HUES64 (cell line): ENCODE results near the gene ZNF35.
"Not testable (repeated sequence)": the region's sequence is repeated elsewhere in the genome, so short reads cannot be mapped to it uniquely, and the experiment has no call there.

Experiments
- H3K27ac ChIP-seq: 2 replicates; pipeline ENCODE4 v1.7.0; 2013; ENCODE audit warnings: low read depth, low read length, inconsistent platforms
- H3K27me3 ChIP-seq: 2 replicates; pipeline ENCODE4 v1.6.1; 2013; ENCODE audit warnings: mild to moderate bottlenecking, low read length; ENCODE audit not compliant: insufficient read depth
- H3K36me3 ChIP-seq: 2 replicates; pipeline ENCODE4 v1.6.1; 2013; ENCODE audit warnings: mild to moderate bottlenecking, low read length; ENCODE audit not compliant: insufficient read depth
- H3K4me1 ChIP-seq: 2 replicates; pipeline ENCODE4 v1.6.1; 2013; ENCODE audit warnings: mild to moderate bottlenecking, low read length, moderate library complexity; ENCODE audit not compliant: insufficient read depth
- H3K4me3 ChIP-seq: 2 replicates; pipeline ENCODE4 v1.5.1; 2013; ENCODE audit warnings: mild to moderate bottlenecking, low read length, moderate library complexity
- H3K9ac ChIP-seq: 2 replicates; pipeline ENCODE4 v1.6.1; 2013; ENCODE audit warnings: mild to moderate bottlenecking, low read depth, low read length
- H3K9me3 ChIP-seq: 2 replicates; pipeline ENCODE4 v1.6.1; 2013; ENCODE audit warnings: low read depth, low read length; ENCODE audit not compliant: insufficient read depth
- WGBS: fragments of 150-250, 120-280 bp; methylation state at CpG from one replicate; pipeline ENCODE4 v1.1.7; 2013; ENCODE audit warnings: missing lambda C conversion rate; 5-methylcytosine and 5-hydroxymethylcytosine counted together

ZNF35 gene

GRCh38 chr3:44659015-44659414 is 10.5 kb downstream of the ZNF35 start:
- no peak overlapping the region for H3K4me3 ChIP-seq
- no peaks in the 10 kb centered on the region for H3K27me3 ChIP-seq
- 96% methylated on average over 7 of the region's 7 CpGs for WGBS
- no peaks in the 10 kb centered on the region for H3K4me1 ChIP-seq
- peaks cover 18% of the 10 kb centered on the region; the same call in 1 of the 2 replicates for H3K9me3 ChIP-seq
- no peak overlapping the region for H3K27ac ChIP-seq
- H3K36me3 ChIP-seq: peaks cover 80% of the 10 kb centered on the region
- H3K9ac ChIP-seq: no peak overlapping the region

GRCh38 chr3:44659434-44659833 is 10.9 kb downstream of the ZNF35 start:
- Histone ChIP-seq H3K4me3 (no peak overlapping the region), H3K36me3 (peaks cover 76% of the 10 kb centered on the region)
- 95% methylated on average over 6 of the region's 6 CpGs for WGBS

GRCh38 chr3:44661189-44661588 is 12.7 kb downstream of the ZNF35 start:
- H3K4me1 ChIP-seq: no peaks in the 10 kb centered on the region
- peaks cover 18% of the 10 kb centered on the region; the same call in 1 of the 2 replicates for H3K9me3 ChIP-seq
- H3K4me3 ChIP-seq: no peak overlapping the region
- no peaks in the 10 kb centered on the region for H3K27me3 ChIP-seq
- peaks cover 59% of the 10 kb centered on the region for H3K36me3 ChIP-seq
- H3K27ac ChIP-seq: no peak overlapping the region
- no peak overlapping the region for H3K9ac ChIP-seq
- 93% methylated on average over 2 of the region's 2 CpGs for WGBS

More at GRCh38 chr3:44659434-44659833, 10.9 kb downstream of the ZNF35 start:
- H3K9ac ChIP-seq: no peak overlapping the region
- no peaks in the 10 kb centered on the region for H3K27me3 ChIP-seq
- peaks cover 18% of the 10 kb centered on the region; the same call in 1 of the 2 replicates for H3K9me3 ChIP-seq
- no peak overlapping the region for H3K27ac ChIP-seq
- H3K4me1 ChIP-seq: no peaks in the 10 kb centered on the region

DNA sequence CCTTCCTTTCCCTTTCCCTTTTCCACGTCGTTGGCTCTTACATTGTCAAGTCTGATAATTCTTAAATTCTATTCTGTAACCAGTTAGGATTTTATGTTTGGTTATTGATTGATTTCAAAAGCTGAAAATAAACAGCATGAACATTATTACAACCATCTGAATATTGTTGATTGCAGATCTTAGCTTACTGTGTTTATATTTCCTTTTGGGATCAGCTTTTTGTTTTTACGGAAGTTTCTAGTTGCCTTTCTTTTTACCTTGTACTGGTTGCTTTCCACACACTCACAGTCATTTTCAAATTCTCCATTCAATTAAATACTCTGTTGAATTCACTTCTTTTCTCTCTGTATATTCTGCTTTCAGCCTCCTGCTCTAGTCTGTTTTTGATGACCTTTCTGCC is 16.6 kb downstream of the ZNF35 start:
- Histone ChIP-seq H3K4me3 (no peak overlapping the region), H3K4me1 (no peaks in the 10 kb centered on the region), H3K9me3 (no peaks in the 10 kb centered on the region), H3K27me3 (no peaks in the 10 kb centered on the region), H3K27ac (no peak overlapping the region), H3K36me3 (peaks cover 19% of the 10 kb centered on the region), H3K9ac (no peak overlapping the region)
- 96% methylated on average over 1 of the region's 3 CpGs for WGBS

DNA sequence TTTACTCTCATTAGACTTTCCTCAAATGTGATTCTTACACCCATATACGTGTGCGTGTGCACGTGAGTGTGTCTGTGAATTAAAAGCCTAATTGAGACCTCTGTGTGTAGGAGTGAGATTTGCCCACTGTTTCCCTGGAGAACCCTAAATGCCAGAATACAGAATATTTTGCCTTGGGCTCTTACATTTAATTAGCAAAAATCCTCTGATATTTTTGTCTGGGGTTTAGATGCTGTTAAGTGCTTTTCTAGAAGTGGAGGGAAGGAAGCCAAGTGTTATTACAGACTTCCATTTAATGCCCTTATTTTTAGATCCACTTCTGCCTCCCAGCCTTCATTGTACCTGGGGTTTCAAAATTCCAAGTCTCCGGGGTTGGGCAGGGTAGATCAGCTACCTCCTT is 17.8 kb downstream of the ZNF35 start:
- 86% methylated on average over 4 of the region's 4 CpGs for WGBS
- no peaks in the 10 kb centered on the region for H3K27me3 ChIP-seq
- no peak overlapping the region for H3K4me3 ChIP-seq
- H3K36me3 ChIP-seq: peaks cover 7% of the 10 kb centered on the region
- H3K9ac ChIP-seq: no peak overlapping the region
- no peaks in the 10 kb centered on the region for H3K9me3 ChIP-seq
- no peak overlapping the region for H3K27ac ChIP-seq
- no peaks in the 10 kb centered on the region for H3K4me1 ChIP-seq

DNA sequence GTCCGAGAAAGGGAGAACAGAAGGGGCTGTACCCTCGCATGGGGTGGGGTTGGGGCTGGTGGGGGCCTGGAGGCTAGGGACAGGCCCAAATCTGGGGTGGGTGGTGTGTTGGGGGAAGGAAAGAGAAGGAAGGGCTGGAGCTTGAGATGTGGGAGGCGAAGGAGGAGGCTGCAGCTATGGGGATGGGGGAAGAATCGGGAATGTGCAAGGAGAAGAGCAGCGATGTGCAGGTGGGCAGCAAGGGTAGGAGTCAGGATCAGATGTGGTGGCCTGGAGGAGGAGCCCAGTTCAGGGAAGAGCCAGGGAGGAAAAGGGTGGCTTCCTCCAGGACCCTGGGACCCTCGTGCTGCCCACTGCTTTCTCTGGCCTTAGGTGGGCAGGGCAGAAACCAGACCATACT is 21.2 kb downstream of the ZNF35 start:
- H3K4me3 ChIP-seq: no peak overlapping the region
- no peaks in the 10 kb centered on the region for H3K36me3 ChIP-seq
- no peak overlapping the region for H3K9ac ChIP-seq
- no peaks in the 10 kb centered on the region for H3K27me3 ChIP-seq
- no peaks in the 10 kb centered on the region for H3K9me3 ChIP-seq
- WGBS: 94% methylated on average over 6 of the region's 6 CpGs
- H3K4me1 ChIP-seq: no peaks in the 10 kb centered on the region
- no peak overlapping the region for H3K27ac ChIP-seq

DNA sequence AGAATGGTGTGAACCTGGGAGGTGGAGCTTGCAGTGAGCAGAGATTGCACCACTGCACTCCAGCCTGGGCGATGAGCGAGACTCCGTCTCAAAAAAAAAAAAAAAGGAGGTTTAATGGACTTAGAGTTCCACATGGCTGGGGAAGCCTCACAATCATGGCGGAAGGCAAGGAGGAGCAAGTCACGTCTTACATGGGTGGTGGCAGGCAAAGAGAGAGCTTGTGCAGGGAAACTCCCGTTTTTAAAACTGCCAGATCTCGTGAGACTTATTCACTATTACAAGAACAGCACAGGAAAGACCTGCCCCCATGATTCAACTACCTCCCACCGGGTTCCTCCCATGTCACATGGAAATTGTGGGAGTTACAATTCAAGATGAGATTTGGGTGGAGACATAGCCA is 24.9 kb downstream of the ZNF35 start:
- H3K4me3 ChIP-seq, H3K4me1 ChIP-seq, H3K9me3 ChIP-seq, H3K36me3 ChIP-seq, H3K27ac ChIP-seq, H3K27me3 ChIP-seq, H3K9ac ChIP-seq: not testable (repeated sequence)
- 91% methylated on average over 7 of the region's 8 CpGs for WGBS

DNA sequence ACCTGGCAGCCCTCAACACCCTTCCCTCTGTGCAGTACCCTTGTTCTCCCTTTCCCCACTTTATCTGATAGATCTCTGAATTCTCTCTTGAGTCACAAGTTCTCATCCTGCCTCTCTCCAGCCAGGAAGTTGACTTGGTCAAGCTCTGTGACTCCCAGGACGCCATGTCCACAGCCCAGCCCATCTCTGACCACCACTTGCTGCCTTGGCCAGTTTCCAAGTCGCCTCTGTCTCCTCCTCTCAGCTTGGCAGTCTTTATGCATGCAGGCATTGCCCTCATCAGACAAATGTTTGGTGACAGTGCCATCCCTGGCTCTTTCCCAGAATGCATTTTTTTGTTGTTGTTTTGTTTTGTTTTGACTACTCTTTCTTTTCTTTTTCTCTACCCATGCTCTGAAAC is 25.7 kb downstream of the ZNF35 start:
- Histone ChIP-seq H3K9ac (no peak overlapping the region), H3K4me3 (no peak overlapping the region), H3K9me3 (no peaks in the 10 kb centered on the region), H3K36me3 (no peaks in the 10 kb centered on the region), H3K27me3 (no peaks in the 10 kb centered on the region), H3K4me1 (no peaks in the 10 kb centered on the region), H3K27ac (no peak overlapping the region)
- 65% methylated on average over 2 of the region's 2 CpGs for WGBS

GRCh38 chr3:44678480-44679116 is 30.1 kb downstream of the ZNF35 start:
- no peak overlapping the region for H3K27ac ChIP-seq
- peaks cover 10% of the 10 kb centered on the region for H3K9me3 ChIP-seq
- H3K4me3 ChIP-seq: no peak overlapping the region
- no peaks in the 10 kb centered on the region for H3K27me3 ChIP-seq
- no peak overlapping the region for H3K9ac ChIP-seq
- no peaks in the 10 kb centered on the region for H3K4me1 ChIP-seq
- H3K36me3 ChIP-seq: peaks cover 7% of the 10 kb centered on the region; the same call in 1 of the 2 replicates
- WGBS: 94% methylated on average over 5 of the region's 5 CpGs

- WGBS: 97% methylated on average over 4 of the region's 4 CpGs
- H3K4me3 ChIP-seq: no peak overlapping the region
- no peak overlapping the region for H3K9ac ChIP-seq
- H3K27ac ChIP-seq: no peak overlapping the region
- no peaks in the 10 kb centered on the region for H3K27me3 ChIP-seq
- H3K9me3 ChIP-seq: peaks cover 18% of the 10 kb centered on the region
- H3K36me3 ChIP-seq: peaks cover 14% of the 10 kb centered on the region; the same call in 1 of the 2 replicates
- H3K4me1 ChIP-seq: no peaks in the 10 kb centered on the region
These were observed 32.5 kb downstream of the ZNF35 start for GRCh38 chr3:44680921-44681455.

GRCh38 chr3:44682182-44682896 is 33.8 kb downstream of the ZNF35 start:
- peaks cover 26% of the 10 kb centered on the region for H3K9me3 ChIP-seq
- no peaks in the 10 kb centered on the region for H3K27me3 ChIP-seq
- H3K36me3 ChIP-seq: peaks cover 14% of the 10 kb centered on the region; the same call in 1 of the 2 replicates
- 93% methylated on average over 1 of the region's 2 CpGs for WGBS
- H3K27ac ChIP-seq: no peak overlapping the region
- H3K4me3 ChIP-seq: no peak overlapping the region
- H3K4me1 ChIP-seq: no peaks in the 10 kb centered on the region
- H3K9ac ChIP-seq: no peak overlapping the region
